NCI-H526 treated with DMSO at 0.1 percent for 48 hours (cell line): ENCODE data around the gene DNAJC8.

Experiments used
- DNase-seq: peaks from one replicate; lab custom pipeline; 2025; lab: John Stamatoyannopoulos, UW

The DNAJC8 gene

DNA sequence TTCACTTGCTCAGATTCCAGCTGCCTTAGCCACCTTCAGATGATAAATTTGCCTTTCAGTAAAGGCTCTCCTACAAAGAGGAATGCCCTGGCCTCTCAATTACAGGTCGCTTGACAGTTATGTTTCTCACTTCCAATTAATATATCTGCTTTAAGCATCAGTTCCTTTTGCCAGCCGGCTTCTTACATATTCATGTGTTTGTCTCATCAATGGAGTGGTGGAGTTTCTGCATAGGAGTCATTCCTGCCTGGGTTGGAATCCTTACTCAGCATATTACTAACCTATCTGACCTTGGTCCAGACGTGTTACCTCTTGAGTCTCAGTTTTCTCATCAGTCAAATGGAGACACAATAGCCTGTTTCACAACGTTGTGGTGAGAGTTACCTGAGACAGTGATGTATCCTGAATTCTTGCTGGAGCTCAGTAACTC is 17.1 kb upstream of the DNAJC8 start:
- DNase-seq, result no peak

DNA sequence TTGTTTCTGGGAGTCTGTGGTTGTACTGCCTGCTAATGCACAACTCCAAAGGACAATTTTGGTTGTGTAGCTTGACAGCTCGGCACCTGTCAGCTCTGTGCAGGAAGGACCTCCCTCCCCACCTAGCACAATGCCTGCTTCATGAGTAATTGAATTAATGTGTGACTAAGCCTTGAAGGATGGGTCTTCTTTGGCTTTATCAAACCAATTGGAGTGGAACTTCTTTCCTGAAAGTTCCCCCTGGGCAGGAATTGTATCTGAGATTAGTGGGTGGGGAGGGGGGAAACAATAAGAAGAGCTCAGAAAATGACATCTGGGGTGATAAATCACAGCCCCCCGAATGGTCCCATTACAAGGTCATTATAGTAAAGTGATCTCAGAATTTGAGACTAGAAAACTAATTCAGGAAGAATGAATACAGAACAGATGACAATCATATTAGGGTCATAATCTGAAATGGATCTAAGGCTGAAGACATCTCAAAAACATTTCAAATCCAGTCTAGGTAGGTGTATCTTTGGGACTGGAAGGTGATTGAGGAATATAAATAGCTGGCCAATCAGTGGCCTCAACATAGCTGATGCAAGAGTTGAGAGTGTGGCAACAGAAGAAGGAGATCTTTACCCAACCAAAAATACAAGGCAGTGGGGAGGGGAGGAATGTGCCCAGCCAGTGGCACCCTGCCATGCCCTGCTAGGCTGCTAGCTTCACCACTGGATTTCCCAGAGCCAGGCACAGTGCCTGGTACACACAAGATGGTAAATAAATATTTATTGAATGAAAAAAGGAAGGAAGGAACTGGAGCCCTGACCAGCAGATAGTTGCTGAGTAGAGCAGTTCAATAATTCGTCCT is 16.4 kb upstream of the DNAJC8 start:
- DNase-seq, result no peak

DNA sequence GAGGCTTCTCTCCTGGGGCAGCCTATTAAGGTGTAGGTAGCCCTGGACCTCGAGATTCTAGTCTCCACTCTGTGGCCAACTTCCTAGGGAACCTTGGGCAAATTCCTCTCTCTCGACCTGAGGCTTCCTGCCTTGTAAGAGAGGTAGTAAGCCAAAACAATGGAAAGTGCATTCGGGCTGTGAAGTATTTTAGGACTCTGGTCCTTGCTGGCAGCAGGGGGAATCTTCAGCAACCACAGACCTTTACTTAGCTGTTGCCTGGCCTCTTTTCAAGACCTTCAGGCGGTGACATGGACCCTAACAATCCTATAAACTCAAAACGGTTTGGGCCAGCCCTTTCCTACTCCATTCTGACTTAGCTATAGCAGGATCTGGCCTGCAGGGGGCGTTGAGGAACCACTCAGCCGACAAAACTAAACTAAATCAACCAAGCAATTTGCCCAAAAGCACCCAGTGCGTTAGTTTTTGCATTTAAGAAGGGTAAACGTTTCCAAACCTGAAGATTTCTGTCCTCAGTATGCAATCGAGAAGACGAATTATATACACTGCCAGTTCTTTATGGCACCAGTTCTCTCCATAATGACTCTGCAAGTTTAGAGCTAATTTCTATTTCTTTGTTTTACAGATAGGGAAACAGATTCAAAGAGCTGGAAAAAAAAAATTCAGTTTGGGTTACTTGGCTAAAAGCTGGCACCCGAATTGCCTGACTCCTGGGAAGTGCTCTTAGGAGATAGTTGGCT is 15.6 kb upstream of the DNAJC8 start:
- peak; percentile 65 for DNase-seq

DNA sequence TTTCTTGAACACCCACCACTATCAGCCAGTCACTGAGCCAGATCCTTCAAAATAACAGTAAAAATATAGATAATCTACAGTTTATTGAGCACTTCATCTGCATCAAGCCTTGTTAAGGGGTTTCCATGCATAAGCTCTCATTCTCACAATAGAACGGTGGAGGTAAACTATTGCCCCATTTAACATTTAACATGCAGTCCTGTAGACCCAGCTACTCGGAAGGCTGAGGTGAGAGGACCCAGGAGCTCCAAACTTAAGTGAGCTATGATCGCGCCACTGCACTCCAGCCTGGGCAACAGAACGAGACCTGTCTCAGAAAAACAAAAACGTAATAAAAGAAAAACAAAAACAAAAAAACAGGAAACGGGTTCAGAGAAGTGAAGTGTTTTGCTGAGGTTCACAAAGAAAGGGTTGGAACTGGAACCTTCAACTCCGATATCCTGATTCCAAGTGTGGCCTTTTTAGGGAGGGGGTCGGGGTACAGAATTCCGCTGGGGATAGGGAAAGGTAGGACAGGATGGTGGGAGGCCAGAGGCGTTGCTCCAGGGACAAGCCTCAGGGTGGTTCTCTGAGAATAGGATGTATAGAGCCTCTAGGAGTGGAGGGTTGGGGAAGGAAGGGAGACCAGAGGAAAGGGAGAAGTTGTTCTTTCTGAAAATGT is 14.9 kb upstream of the DNAJC8 start:
- DNase-seq, result no peak

DNA sequence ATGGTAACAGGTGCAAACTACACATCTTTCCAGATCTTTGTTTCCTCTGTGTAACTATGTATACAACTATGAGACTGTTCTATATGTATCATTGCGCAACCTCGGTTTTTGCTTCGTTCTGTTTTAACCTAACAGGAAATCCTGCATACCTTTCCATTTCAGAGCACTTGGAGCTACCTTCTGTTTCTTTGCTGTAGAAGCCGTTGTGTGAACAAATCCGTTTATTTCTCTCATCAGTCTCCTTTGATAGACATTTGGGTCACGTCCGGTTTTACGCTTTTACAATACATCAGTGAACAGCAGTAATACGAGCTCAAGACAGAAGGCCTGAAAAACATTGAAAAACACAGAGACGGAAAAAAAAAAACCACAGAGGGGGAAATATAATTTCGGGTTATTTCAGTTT is 13.6 kb upstream of the DNAJC8 start:
- DNase-seq, result peak; percentile 40

DNA sequence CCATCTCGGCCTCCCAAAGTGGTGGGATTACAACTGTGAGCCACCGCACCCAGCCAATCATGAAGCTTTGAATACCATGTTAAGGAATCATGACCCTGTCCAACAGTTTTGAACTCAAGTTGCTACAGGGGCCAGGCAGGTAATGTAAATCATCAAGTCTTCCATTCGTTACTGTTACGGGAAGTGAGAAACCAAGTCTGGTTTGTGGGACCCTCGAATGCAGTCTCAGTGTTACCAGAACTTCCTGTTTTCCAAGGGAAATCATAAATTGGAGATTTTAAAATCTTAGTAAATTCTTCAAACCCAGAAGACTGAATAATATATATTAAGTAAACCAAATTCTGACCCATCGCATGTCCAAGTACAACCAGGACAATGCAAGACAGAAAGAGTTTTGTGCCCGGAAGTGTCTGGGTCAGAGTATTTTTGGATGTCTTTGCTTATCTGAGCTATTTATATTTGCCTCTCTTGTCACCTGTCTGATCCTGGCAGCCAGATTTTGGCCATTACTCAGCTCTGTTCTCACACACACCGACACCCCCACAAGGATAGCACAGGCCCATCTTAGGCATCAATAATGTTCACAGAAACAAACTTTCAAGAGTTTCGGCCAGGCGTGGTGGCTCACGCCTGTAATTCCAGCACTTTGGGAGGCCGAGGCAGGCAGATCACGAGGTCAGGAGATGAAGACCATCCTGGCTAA is 11.9 kb upstream of the DNAJC8 start:
- DNase-seq, result no peak

DNA sequence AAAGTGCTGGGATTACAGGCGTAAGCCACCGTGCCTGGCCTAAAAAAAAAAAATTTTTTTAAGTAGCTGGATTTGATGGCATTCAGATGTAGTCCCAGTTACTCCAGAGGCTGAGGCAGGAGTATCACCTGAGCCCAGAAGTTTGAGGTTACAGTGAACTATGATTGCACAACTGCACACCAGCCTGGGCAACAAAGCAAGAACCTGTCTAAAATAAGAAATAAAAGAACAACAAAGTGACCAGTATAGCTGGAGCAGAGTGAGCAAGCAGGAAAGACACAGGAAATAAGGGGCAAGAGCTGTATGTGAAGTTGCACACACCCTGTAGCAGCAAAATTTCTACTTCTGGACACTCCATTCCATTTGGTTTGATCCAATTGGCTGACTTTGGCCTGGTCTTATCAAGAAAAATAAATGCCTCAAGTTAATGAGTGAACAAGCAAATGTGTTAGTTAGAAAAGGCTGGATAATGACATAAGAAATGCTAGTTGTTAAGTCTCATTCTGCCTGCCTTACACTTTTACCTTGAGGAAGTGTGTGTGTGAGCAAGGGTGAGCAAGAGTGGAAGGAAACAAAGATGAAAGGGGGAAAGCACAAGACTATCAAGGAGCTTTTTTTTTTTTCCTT is 11.0 kb upstream of the DNAJC8 start:
- DNase-seq, result no peak

DNA sequence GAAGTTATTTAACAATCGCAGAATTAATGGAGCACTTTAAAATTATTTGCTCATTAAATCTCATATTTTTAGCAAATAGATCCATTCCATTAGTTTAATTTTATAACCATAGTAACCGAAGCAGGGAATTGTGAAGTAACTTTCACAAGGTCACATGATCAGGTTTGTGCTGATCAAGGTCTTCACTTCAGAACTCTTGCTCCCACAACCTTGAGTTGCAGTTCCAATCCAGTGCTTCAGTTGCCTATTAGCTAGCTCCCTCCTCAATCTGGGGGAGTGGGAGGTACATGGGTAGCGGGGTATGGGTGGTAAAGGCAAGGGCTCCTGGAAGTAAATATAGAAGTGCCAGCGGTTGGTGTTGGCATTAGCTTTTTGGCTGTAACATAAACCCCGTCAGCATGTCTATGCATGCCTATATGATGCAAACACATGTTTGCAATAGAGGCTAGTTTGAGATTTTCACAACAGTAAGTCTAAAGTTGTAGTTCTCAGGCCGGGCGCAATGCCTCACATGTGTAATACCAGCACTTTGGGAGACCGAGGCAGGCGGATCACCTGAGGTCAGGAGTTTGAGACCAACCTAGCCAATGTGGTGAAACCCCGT is 8.9 kb upstream of the DNAJC8 start:
- no peak for DNase-seq

DNA sequence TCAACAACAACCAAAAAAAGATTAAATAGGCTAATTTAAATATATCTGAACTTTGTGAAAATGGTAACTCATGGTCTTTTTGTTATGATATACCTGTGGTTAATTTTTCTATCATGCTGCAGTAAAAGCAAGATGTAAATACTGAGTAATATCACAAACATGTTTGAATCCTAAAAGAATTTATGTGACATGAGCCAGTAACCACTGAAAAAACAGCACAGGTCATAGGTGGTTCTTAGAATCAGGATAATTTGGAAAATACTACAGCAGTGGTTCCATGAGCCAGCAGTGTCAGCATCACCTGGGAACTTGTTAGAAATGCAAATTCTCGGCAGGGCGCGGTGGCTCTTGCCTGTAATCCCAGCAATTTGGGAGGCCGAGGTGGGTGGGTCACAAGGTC is 7.2 kb upstream of the DNAJC8 start:
- DNase-seq, result no peak

DNA sequence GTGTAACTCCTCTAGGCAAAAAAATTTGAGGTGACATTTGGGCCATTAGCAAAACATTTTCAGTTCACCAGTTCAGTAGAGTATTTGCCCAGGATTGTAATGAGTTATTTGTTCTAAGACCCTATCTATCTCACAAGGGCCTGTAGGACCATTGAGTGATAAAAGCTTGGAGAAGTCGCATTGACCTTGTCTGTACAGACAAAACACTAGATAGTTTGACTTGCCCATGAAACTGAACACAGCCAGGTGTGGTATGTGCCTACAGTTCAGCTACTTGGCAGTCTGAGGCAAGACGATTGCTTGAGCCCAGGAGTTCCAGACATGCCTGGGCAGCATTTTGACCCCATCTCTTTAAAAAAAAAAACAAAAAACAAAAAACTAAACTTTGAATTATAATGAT is 6.2 kb upstream of the DNAJC8 start:
- no peak for DNase-seq

DNA sequence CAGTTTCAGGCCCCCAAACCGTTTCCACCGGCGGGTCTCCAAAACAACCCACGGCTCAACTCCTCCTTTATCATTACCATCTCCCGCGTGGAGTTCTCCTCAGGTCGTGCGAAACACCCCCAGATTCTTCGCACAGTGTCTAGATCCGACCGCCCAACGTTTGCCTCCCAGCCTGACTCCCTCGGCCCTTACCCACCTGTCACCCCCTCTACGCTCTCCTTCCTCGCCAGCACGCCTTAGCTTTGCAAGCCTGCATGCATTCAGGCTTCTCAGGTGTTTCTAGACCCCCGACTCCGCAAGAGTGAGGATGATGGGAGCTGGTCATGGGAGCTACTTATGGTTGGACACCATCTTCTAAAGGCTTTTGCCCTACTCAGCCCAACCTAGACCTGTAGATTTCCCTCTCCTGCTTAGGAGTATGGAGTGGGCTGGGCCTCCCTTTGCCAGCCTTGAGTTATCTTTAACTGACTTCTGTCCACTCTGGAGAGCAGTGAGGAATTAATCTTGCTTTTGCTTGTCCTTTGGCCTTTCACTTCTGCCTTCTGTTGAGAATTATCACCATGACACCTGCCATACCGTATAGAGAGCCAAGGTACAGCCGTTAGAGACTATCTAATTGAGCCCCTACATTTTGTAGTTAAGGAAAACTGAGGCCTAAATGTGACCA is 4.0 kb upstream of the DNAJC8 start:
- no peak for DNase-seq

DNA sequence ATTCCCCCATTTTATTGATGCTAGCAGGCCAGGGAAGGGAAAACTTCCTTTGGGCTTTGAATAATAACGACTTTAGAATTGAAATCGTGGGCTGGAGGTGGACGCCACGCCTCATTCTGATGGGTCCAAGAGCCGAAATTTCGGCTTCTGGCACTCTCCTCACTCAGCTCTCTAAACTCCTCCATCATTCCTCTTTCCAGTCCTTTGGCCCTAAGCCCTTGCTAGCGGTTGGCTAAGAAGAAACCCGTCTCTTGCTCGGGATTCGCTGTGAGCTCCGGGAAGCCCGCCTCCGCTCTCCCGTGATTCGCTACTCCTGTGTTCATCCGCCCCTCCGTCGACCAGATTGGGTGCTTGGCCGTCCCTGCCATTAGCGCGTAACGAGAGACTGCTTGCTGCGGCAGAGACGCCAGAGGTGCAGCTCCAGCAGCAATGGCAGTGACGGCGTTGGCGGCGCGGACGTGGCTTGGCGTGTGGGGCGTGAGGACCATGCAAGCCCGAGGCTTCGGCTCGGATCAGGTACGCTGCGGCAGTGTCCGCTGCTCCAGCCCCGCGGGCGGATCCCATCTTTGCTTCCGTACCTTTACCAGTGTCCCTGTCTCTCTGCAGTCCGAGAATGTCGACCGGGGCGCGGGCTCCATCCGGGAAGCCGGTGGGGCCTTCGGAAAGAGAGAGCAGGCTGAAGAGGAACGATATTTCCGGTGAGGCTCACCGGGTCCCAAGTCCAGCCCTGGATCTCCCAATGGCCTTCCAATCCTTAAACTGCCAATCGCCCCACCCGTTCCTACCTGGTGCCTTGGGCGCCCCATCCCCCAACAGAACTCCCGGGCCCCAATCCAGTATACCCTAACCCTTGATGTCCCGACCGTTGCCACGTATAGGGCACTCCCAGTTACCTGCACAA is 3.2 kb upstream of the DNAJC8 start, which contains the start of gene ATP5IF1:
Gene ATP5IF1 (plus strand): TSS at position 370 of the 901 bp plus-strand sequence. CDS start 60 bp downstream, at position 430.
- peak; percentile 97 for DNase-seq

DNA sequence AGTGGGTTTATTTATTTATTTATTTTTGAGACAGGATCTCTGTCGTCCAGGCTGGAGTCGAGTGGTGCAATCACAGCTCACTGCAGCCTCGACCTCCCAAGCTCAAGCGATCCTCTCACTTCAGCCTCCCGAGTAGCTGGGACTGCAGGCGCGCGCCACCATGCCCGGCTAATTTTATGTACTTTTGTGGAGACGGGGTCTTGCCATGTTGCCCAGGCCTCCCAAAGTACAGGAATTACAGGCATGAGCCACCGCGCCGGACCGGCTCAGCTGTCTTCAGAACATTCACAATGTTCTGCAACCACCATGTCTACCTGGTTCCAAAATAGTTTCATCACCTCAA is 406 bp upstream of the DNAJC8 start:
- no peak for DNase-seq

DNA sequence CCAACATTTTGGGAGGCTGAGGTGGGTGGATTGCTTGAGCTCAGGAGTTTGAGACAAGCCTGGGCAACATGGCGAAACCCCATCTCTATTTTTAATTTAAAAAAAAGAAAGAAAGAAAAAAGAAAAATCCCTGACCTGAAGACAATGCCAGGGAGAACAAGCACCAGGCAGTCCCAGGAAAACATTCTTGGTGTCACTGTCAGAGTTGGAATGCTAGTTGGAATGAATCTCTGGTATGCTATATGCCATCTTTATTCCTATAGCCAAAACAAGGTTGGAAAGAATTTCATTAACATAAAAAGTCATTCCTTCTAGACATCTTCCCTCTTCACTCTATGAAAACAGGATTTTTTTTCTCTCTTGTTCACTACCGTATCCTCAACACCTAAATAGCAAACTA is 2.8 kb downstream of the DNAJC8 start:
- no peak for DNase-seq

DNA sequence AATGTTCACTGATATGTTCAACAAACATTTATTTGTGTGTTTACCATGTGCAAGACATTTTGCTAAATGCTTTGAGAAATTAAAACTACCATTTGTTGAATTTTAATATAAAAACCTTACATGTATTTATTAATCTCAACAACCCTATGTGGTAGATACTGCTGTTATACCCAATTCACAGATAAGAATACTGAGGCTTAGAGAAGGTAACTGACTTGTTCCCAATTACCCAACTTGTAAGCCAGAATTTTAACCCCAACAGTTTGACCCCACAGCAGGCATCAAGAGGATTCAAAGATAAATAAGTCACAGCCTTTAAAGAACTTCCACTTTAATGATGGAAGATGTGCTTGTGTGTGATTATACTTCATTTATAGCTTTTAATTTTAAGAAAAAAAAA is 3.7 kb downstream of the DNAJC8 start:
- DNase-seq, result no peak

DNA sequence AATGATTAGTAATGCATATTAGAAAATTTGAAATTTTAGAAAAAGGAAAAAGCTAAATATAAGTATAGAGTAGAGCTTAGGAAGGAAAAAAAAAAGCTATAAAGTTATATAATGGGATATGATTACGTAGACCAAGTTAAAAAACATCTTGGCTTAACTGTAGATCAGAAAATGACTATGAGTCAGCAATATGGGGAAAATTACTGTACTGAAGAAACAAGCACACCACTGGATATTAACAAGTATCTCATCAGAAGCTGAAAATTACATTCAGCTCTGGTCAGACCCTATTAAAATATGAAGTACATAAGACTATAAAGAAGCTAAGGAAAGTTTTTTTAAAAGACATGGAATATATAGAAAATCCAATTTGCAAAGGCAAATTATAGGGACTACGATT is 19.5 kb downstream of the DNAJC8 start:
- DNase-seq, result no peak

DNA sequence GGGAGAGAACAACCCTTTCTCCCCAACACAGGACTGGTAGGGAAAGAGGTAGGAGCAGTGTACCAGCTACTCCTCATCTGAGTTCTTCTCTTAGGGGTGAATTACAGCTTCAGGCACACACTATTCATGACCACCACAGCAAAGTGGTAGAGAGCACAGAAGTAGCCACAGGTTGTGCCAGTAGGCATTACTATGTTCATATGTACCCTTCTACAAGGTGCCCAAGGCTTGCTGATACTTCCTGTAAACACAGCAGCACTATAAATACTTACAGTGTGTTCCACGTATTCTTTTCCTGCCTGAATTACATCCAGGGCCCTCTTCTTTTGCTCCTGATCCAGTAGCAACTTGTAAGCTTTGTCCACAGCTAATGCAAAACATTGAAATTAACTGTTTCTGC is 23.1 kb downstream of the DNAJC8 start:
- DNase-seq, result no peak

DNA sequence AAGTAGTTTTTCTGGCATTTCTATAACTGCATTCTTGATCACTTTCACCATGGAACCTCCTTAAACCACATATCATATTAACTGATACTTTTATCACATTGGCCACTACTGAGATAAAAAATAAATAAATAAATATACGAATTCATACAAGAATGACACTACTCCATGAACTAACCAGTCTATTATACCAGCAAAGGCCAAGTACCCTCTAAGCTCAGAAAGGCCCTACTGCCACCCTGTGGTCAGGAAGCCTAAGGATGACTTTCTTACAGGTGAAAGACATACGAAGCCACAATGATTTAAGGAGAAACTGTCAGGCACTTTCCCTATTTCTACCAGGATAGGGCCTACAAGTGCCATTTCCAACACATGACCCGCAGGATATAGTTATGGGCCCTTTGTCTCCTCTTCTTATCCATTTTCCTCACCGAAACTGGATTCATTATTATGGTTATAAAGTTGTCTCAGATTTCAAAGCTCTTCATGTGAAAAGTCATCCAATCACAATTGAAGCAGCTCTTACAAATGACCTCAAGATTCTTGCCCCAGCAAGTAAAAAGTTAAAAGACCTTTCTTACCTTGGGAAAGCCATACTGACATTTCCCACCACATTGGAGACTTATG is 23.9 kb downstream of the DNAJC8 start:
- peak; percentile 51 for DNase-seq

DNA sequence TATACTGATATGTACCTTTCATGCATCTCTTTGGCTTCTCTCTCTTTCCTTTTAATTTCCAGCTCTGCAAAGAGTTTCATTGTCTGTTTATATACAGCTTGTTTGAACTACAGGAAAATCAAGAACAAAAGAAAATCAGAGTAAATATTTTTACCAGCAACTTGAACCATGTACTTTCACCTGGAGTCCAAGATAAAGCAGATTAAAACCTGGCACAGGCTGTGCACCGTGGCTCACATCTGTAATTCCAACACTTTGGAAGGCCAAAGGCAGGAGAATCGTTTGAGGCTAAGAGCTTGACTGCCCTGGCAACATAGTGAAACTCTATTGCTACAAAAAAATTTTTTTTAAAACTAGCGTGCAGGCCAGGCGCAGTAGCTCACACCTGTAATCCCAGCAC is 27.6 kb downstream of the DNAJC8 start:
- DNase-seq, result no peak
